Thyroid gland (tissue), 4 donors: ENCODE measurements around the gene SNX13. TPM values are rescaled to one million over a fixed set of nuclear protein-coding genes. Genes with fewer than 3 reads are reported as not detected.

Experiments
- DNase-seq, 2 donors: peaks; one replicate each; pipeline ENCODE4 v3.0.0-alpha.2; 2019
- H3K27ac ChIP-seq, 3 donors: fragments of 200-600 bp; sonication (generic); 1 replicate in 2 of 3; 2 replicates in 1 of 3; pipeline ENCODE4 v1.5.1; 2016 to 2019; ENCODE audit warnings: mild to moderate bottlenecking in 1 of 3, moderate library complexity in 1 of 3
- H3K27me3 ChIP-seq: fragments of 200-600 bp; sonication (generic); one replicate; pipeline ENCODE4 v1.5.1; 2019
- H3K36me3 ChIP-seq, 2 donors: fragments of 200-600 bp; sonication (generic); one replicate each; pipeline ENCODE4 v1.5.1; 2016 to 2019
- H3K4me1 ChIP-seq, 2 donors: fragments of 200-600 bp; sonication (generic); one replicate each; pipeline ENCODE4 v1.5.1; 2017 to 2019
- H3K4me3 ChIP-seq, 3 donors: fragments of 200-600 bp; sonication (generic); replicated peaks in 1 of 3; 1 replicate in 2 of 3; 2 replicates in 1 of 3; pipeline ENCODE4 v1.5.1; 2016; ENCODE audit warnings: mild to moderate bottlenecking in 1 of 3
- H3K9me3 ChIP-seq: fragments of 200-600 bp; sonication (generic); one replicate; pipeline ENCODE4 v1.5.1; 2017
- POLR2A ChIP-seq, 2 donors: fragments of 450-650 bp; IDR thresholded peaks; one replicate each; pipeline ENCODE4 v1.6.1; 2017; ENCODE audit warnings: antibody characterized with exemption in 2 of 2, mild to moderate bottlenecking in 2 of 2, moderate library complexity in 1 of 2
- WGBS, 2 donors: methylation state at CpG; one replicate each; pipeline ENCODE4 v1.1.5; 2017; 5-methylcytosine and 5-hydroxymethylcytosine counted together
- intact Hi-C: fragments of 100-400 bp; cut with DNase I; formaldehyde crosslinking; loops from one replicate; pipeline ENCODE4 v1.15.1; 2023
- total RNA-seq, 4 donors: library from RNA; depleted of rRNA; stranded (reverse); fragments of >200 nt; gene quantifications; one replicate each; pipeline ENCODE4 v1.2.3, GENCODE V29; 2016
- TF ChIP-seq, protein P1 (sequence below), 6 experiments: fragments of 200-600 bp in 3 of 6; fragments of 450-650 bp in 3 of 6; sonication (generic) in 3 of 6; IDR thresholded peaks; one replicate each; pipeline ENCODE4 v1.5.1; 2016 to 2019; ENCODE audit warnings: antibody characterized with exemption in 6 of 6, mild to moderate bottlenecking in 2 of 6, inconsistent platforms in 1 of 6, moderate library complexity in 1 of 6

SNX13 gene
- total RNA-seq, 4 donors from 2014 or later, result 102 to 242 (median 141) TPM

- TF ChIP-seq POLR2A (IDR thresholded peaks at IDR 0.05), result no peak
- Histone ChIP-seq H3K4me1 (no peaks in the 10 kb centered on the region), H3K27me3 (no peaks in the 10 kb centered on the region)
Observed at GRCh38 chr7:17745610-17746009, 194.7 kb downstream of the SNX13 start.

DNA sequence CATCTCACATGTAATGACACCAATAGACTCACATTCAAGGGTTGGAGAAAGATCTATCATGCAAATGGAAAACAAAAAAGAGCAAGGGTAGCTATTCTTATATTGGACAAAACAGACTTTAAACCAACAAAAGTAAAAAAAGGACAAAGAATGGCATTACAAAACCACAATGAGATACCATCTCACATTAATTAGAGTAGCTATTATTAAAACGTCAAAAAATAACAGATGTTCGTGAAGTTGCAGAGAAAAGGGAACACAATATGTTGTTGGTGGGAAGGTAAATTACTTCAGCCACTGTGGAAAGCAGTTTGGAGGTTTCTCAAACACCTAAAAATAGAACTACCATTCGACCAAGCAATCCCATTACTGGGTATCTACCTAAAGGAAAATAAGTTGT is 197.0 kb downstream of the SNX13 start:
- TF ChIP-seq, protein P1, sequence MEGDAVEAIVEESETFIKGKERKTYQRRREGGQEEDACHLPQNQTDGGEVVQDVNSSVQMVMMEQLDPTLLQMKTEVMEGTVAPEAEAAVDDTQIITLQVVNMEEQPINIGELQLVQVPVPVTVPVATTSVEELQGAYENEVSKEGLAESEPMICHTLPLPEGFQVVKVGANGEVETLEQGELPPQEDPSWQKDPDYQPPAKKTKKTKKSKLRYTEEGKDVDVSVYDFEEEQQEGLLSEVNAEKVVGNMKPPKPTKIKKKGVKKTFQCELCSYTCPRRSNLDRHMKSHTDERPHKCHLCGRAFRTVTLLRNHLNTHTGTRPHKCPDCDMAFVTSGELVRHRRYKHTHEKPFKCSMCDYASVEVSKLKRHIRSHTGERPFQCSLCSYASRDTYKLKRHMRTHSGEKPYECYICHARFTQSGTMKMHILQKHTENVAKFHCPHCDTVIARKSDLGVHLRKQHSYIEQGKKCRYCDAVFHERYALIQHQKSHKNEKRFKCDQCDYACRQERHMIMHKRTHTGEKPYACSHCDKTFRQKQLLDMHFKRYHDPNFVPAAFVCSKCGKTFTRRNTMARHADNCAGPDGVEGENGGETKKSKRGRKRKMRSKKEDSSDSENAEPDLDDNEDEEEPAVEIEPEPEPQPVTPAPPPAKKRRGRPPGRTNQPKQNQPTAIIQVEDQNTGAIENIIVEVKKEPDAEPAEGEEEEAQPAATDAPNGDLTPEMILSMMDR (IDR thresholded peaks at IDR 0.05), result no peak
- TF ChIP-seq POLR2A (IDR thresholded peaks at IDR 0.05), result no peak
- 75 to 82% methylated on average over 3 of the region's 3 CpGs for WGBS, 2 donors
- H3K9me3 ChIP-seq, result no peaks in the 10 kb centered on the region
- intact Hi-C loops, result no loop called here
- H3K4me3 ChIP-seq, result no peak overlapping the region
- no peak for DNase-seq
- H3K27ac ChIP-seq, result no peak overlapping the region
- H3K27me3 ChIP-seq, result no peaks in the 10 kb centered on the region
- H3K4me1 ChIP-seq, result no peaks in the 10 kb centered on the region
- H3K36me3 ChIP-seq, result no peaks in the 10 kb centered on the region

More at GRCh38 chr7:17745610-17746009, 194.7 kb downstream of the SNX13 start:
- Histone ChIP-seq H3K4me3 (no peak overlapping the region), H3K36me3 (no peaks in the 10 kb centered on the region), H3K9me3 (no peaks in the 10 kb centered on the region), H3K27ac (no peak overlapping the region)
- intact Hi-C loops, result no loop called here
- no peak for DNase-seq

DNA sequence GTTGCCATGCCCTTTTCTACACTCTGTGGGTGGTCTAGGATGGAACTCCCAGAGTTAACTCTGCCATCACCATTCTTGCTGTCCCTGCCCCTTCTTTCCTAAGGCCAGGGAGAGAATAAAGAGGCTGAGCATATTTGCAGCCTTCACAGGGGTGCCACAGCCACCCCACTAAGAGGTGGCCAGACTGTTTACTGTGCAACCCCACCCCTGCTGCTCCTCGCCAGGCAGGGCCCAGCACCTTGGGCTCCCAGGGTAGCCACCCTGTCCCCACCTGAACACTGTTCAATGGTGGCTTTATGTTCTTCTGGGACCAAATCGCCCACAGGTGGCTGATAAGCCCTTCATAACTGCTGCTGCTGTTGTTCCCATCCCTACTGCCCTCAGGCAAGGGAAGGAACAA is 198.9 kb downstream of the SNX13 start:
- Histone ChIP-seq H3K27me3 (no peaks in the 10 kb centered on the region), H3K4me3 (no peak overlapping the region), H3K9me3 (no peaks in the 10 kb centered on the region), H3K36me3 (no peaks in the 10 kb centered on the region), H3K27ac (no peak overlapping the region), H3K4me1 (no peaks in the 10 kb centered on the region)
- WGBS, 2 donors, result 77 to 96% methylated on average over 2 of the region's 2 CpGs
- no peak for DNase-seq
- TF ChIP-seq POLR2A (IDR thresholded peaks at IDR 0.05), result no peak
- TF ChIP-seq, protein P1 (IDR thresholded peaks at IDR 0.05), result no peak
- intact Hi-C loops, result no loop called here

Other genes with a start within 250 kb of the SNX13 start
- gene PRPS1L1, start 87.4 kb upstream of the SNX13 start, total RNA-seq, result not detected